Sigmoid colon (tissue), 7 donors: ENCODE measurements around the gene CCL23. TPM values are rescaled to one million over a fixed set of nuclear protein-coding genes. Genes with fewer than 3 reads are reported as not detected.

Experiments used
- DNase-seq: peaks from one replicate; pipeline ENCODE4 v3.0.0-alpha.2; 2019
- H3K27ac ChIP-seq, 4 donors: fragments of 200-600 bp; sonication (generic); one replicate each; pipeline ENCODE4 v1.5.1; 2016 to 2019; ENCODE audit warnings: mild to moderate bottlenecking in 1 of 4
- H3K27me3 ChIP-seq, 3 donors: fragments of 200-600 bp; sonication (generic); one replicate each; pipeline ENCODE4 v1.5.1; 2019; ENCODE audit warnings: mild to moderate bottlenecking in 1 of 3
- H3K36me3 ChIP-seq, 4 donors: fragments of 200-600 bp; sonication (generic); one replicate each; pipeline ENCODE4 v1.5.1; 2016 to 2019
- H3K4me1 ChIP-seq, 4 donors: fragments of 200-600 bp; sonication (generic); one replicate each; pipeline ENCODE4 v1.5.1; 2017 to 2019
- H3K4me3 ChIP-seq, 4 donors: fragments of 200-600 bp; sonication (generic); one replicate each; pipeline ENCODE4 v1.5.1; 2017 to 2019; ENCODE audit warnings: mild to moderate bottlenecking in 2 of 4, moderate library complexity in 1 of 4
- H3K9me3 ChIP-seq, 4 donors: fragments of 200-600 bp in 3 of 4; sonication (generic) in 3 of 4; one replicate each; pipeline versions ENCODE4 v1.5.1 to v1.6.1; 2013 to 2019
- EP300 ChIP-seq, 4 donors: sonication (generic); formaldehyde crosslinking; IDR thresholded peaks; one replicate each; pipeline ENCODE4 v1.6.1; 2017; ENCODE audit warnings: antibody characterized with exemption in 4 of 4
- POLR2A ChIP-seq, 2 donors: fragments of 450-650 bp; IDR thresholded peaks; one replicate each; pipeline ENCODE4 v1.6.1; 2016; ENCODE audit warnings: antibody characterized with exemption in 2 of 2, mild to moderate bottlenecking in 2 of 2, moderate library complexity in 2 of 2
- POLR2AphosphoS5 ChIP-seq, 4 donors: sonication (generic); formaldehyde crosslinking; IDR thresholded peaks; one replicate each; pipeline ENCODE4 v1.6.1; 2017; ENCODE audit warnings: antibody characterized with exemption in 4 of 4
- WGBS, 2 donors: extraction: QIAGEN DNeasy Blood & Tissue Kit; methylation state at CpG; one replicate each; pipeline ENCODE4 v1.1.7; 2013; 5-methylcytosine and 5-hydroxymethylcytosine counted together
- intact Hi-C: fragments of 100-400 bp; cut with DNase I; formaldehyde crosslinking; loops from one replicate; pipeline ENCODE4 v1.15.1; 2023
- polyA plus RNA-seq, 3 donors: library from polyadenylated mRNA; stranded (reverse); fragments of 200-250 nt; gene quantifications; one replicate each; pipeline ENCODE4 v1.2.3, GENCODE V29; 2013
- total RNA-seq, 4 donors: library from RNA; depleted of rRNA; stranded (reverse); fragments of >200 nt; gene quantifications; one replicate each; pipeline ENCODE4 v1.1.0, GENCODE V29; 2016
- TF ChIP-seq, protein P1 (sequence below), 4 experiments: fragments of 450-650 bp in 3 of 4; fragments of 200-600 bp in 1 of 4; IDR thresholded peaks; one replicate each; pipeline ENCODE4 v1.5.1; 2016 to 2019; ENCODE audit warnings: antibody characterized with exemption in 4 of 4, mild to moderate bottlenecking in 3 of 4, moderate library complexity in 2 of 4
- donor health status: healthy with polysubstance abuse.
- donor health status: Bipolar disorder and iron deficiency.
- donor health status: healthy.

The CCL23 gene
- total and polyA plus RNA-seq, 7 donors, result 0.82 to 18.6 (median 6.0) TPM; not detected in 2

DNA sequence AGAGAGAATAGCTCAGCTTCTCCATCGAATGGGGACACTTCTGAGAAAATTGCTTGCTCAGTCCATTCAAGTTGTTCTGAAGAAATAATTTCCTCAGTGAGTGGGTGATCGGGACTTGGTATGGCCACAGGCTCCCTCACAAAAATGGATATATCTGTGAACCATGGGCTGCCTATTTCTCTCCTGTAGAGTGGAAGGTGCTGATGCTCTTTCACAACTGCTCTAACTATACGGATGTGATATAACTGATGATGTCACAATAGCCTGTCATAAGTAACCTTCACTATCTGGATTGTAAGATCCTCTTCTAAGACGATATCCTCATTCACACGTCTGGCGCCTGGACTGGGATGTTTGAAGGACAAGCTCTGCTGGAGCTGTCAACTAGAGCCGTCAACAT lies 41.6 kb upstream of the CCL23 start:
- no peak for DNase-seq
- no peaks in the 10 kb centered on the region for H3K9me3 ChIP-seq
- H3K36me3 ChIP-seq, result no peaks in the 10 kb centered on the region
- no peaks in the 10 kb centered on the region for H3K27me3 ChIP-seq
- no peaks in the 10 kb centered on the region for H3K4me1 ChIP-seq
- no peak overlapping the region for H3K4me3 ChIP-seq
- 93 to 97% methylated on average over 7 of the region's 7 CpGs for WGBS, 2 donors
- TF ChIP-seq POLR2A (IDR thresholded peaks at IDR 0.05), result no peak
- no peak for TF ChIP-seq EP300 (IDR thresholded peaks at IDR 0.05)
- TF ChIP-seq POLR2AphosphoS5 (IDR thresholded peaks at IDR 0.05), result no peak
- TF ChIP-seq, protein P1, sequence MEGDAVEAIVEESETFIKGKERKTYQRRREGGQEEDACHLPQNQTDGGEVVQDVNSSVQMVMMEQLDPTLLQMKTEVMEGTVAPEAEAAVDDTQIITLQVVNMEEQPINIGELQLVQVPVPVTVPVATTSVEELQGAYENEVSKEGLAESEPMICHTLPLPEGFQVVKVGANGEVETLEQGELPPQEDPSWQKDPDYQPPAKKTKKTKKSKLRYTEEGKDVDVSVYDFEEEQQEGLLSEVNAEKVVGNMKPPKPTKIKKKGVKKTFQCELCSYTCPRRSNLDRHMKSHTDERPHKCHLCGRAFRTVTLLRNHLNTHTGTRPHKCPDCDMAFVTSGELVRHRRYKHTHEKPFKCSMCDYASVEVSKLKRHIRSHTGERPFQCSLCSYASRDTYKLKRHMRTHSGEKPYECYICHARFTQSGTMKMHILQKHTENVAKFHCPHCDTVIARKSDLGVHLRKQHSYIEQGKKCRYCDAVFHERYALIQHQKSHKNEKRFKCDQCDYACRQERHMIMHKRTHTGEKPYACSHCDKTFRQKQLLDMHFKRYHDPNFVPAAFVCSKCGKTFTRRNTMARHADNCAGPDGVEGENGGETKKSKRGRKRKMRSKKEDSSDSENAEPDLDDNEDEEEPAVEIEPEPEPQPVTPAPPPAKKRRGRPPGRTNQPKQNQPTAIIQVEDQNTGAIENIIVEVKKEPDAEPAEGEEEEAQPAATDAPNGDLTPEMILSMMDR (IDR thresholded peaks at IDR 0.05), result no peak
- no peak overlapping the region for H3K27ac ChIP-seq
- intact Hi-C loops, result no loop called here

DNA sequence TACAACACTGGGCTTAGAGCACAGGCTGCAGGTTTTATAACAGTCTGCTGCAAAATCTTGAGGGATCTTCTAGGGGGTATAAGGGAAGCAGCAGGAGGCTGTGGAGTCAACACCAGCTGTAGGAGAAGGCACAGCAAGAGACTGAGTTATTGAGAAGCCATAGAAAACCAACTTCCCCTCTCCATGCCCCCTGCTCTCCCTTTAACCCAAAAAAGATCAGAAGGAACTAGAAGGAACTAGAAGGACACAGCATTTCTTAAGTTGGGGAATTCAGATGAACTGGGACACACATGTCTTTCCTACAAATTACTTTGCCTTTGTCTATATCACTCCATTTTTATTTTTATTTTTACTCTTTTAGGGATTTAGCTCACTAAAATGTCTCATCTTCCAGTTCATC lies 40.1 kb upstream of the CCL23 start:
- Histone ChIP-seq H3K9me3 (no peaks in the 10 kb centered on the region), H3K4me3 (no peak overlapping the region), H3K27ac (no peak overlapping the region), H3K4me1 (no peaks in the 10 kb centered on the region), H3K36me3 (no peaks in the 10 kb centered on the region), H3K27me3 (no peaks in the 10 kb centered on the region)
- intact Hi-C loops, result no loop called here
- no peak for DNase-seq
- TF ChIP-seq EP300 (IDR thresholded peaks at IDR 0.05) (no peak), POLR2AphosphoS5 (IDR thresholded peaks at IDR 0.05) (no peak), POLR2A (IDR thresholded peaks at IDR 0.05) (no peak)
- TF ChIP-seq, protein P1 (IDR thresholded peaks at IDR 0.05), result no peak

DNA sequence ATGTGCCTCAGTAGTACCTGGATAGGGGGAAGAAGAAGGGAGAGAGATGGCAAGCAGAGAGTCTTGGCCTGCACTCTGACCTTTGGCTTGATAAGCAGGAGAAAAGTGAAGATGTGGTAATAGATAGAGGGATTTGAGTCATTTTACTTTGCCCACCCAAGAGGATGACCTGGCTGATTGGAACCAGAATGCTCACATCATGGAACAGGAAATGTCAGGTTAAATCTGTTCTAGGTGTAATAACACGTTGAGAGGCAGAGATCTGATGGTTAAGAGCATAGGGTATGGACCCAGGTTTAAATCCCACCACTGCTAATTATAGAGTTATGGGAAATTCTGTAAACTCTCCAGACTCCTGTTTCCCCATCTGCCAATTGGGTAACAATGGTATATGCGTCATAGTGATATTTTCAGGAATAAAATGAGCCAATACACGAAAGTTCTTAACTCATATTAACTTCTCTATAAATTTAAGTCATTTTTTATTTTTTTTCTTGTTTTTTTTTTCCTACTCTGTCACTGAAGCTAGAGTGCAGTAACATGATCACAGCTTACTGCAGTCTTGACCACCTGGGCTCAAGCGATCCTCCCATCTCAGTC lies 38.2 kb upstream of the CCL23 start:
- Histone ChIP-seq H3K4me3 (no peak overlapping the region), H3K4me1 (no peaks in the 10 kb centered on the region), H3K36me3 (no peaks in the 10 kb centered on the region), H3K27me3 (no peaks in the 10 kb centered on the region), H3K27ac (no peak overlapping the region), H3K9me3 (no peaks in the 10 kb centered on the region)
- no peak for DNase-seq
- 81 to 93% methylated on average over 4 of the region's 4 CpGs for WGBS, 2 donors
- intact Hi-C loops, result no loop called here
- TF ChIP-seq POLR2AphosphoS5 (IDR thresholded peaks at IDR 0.05) (no peak), EP300 (IDR thresholded peaks at IDR 0.05) (no peak), POLR2A (IDR thresholded peaks at IDR 0.05) (no peak)
- TF ChIP-seq, protein P1 (IDR thresholded peaks at IDR 0.05), result no peak

DNA sequence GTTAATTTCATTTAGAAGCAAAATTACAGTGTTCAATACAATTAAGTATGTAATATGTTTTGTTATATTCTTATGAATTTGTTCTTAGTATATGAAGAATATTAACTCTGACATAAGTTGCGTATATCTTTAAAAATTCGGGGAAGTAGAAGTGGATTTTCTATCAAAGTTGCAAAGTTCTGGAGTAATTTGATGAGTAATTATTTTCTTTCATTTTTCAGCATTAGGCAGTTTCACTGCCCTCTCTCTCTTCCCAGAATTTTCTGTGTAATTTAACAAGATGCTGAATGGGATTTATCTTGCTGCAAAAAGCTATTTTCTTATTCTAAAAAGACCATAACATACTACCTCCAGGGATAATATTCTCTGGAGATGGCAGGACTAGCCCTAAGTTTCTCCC lies 37.4 kb upstream of the CCL23 start:
- TF ChIP-seq EP300 (IDR thresholded peaks at IDR 0.05) (no peak), POLR2AphosphoS5 (IDR thresholded peaks at IDR 0.05) (no peak), POLR2A (IDR thresholded peaks at IDR 0.05) (no peak)
- TF ChIP-seq, protein P1 (IDR thresholded peaks at IDR 0.05), result no peak

DNA sequence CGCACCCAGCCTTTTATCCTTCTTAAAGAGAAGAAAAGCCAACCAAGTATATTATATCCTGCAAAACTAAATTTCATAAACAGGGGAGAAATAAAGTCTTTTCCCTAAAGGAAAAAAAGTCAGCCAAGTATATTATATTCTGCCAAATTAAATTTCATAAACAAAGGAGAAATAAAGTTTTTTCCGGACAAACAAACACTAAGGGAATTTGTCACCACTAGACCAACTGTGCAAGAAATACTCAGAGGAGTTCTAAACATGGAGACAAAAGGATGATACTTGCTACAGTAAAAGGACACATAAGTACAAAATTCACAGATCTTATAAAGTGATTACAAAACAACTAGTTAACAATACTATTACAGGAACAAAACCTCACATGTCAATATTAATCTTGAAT lies 31.9 kb upstream of the CCL23 start:
- TF ChIP-seq POLR2A (IDR thresholded peaks at IDR 0.05) (no peak), POLR2AphosphoS5 (IDR thresholded peaks at IDR 0.05) (no peak), EP300 (IDR thresholded peaks at IDR 0.05) (no peak)
- TF ChIP-seq, protein P1 (IDR thresholded peaks at IDR 0.05), result no peak
- no peak overlapping the region for H3K4me3 ChIP-seq

More for the DNA sequence above, 37.4 kb upstream of the CCL23 start:
- Histone ChIP-seq H3K36me3 (no peaks in the 10 kb centered on the region), H3K4me1 (no peaks in the 10 kb centered on the region), H3K27me3 (no peaks in the 10 kb centered on the region), H3K4me3 (no peak overlapping the region), H3K27ac (no peak overlapping the region), H3K9me3 (peaks cover 0 to under 1% (median 0%) of the 10 kb centered on the region in 4 donors)
- intact Hi-C loops, result no loop called here
- WGBS, 2 donors, result 85 to 94% methylated on average over 2 of the region's 2 CpGs
- DNase-seq, result no peak

More for the DNA sequence above, 31.9 kb upstream of the CCL23 start:
- H3K4me1 ChIP-seq, result no peaks in the 10 kb centered on the region
- intact Hi-C loops, result no loop called here
- no peaks in the 10 kb centered on the region for H3K27me3 ChIP-seq
- DNase-seq, result no peak
- WGBS, 2 donors, result 95 to 98% methylated on average over 2 of the region's 2 CpGs
- H3K27ac ChIP-seq, result no peak overlapping the region
- peaks cover 0 to 8% (median 2%) of the 10 kb centered on the region in 4 donors for H3K9me3 ChIP-seq
- H3K36me3 ChIP-seq, result no peaks in the 10 kb centered on the region
